Colonic mucosa (tissue), 4 donors: ENCODE data around the gene HECW1. TPM values are rescaled to one million over a fixed set of nuclear protein-coding genes. Genes with fewer than 3 reads are reported as not detected.
A peak's percentile ranks its signal among the peaks of the same experiment; 100 is the strongest.

Experiments
- DNase-seq: peaks from one replicate; pipeline ENCODE4 v3.0.0-alpha.2; 2020
- H3K27ac ChIP-seq: fragments of 200-600 bp; one replicate; pipeline ENCODE4 v1.8.0; 2021
- H3K27me3 ChIP-seq: fragments of 200-600 bp; one replicate; pipeline ENCODE4 v1.8.0; 2021
- H3K36me3 ChIP-seq: fragments of 200-600 bp; one replicate; pipeline ENCODE4 v1.8.0; 2021
- H3K4me1 ChIP-seq: fragments of 200-600 bp; one replicate; pipeline ENCODE4 v1.8.0; 2021; ENCODE audit warnings: mild to moderate bottlenecking
- H3K4me3 ChIP-seq: fragments of 200-600 bp; one replicate; pipeline ENCODE4 v1.8.0; 2021
- H3K9ac ChIP-seq, 2 donors: one replicate each; pipeline ENCODE4 v1.7.0; 2013; ENCODE audit warnings: control low read depth in 2 of 2, low read depth in 2 of 2, low read length in 2 of 2
- H3K9me3 ChIP-seq: fragments of 200-600 bp; one replicate; pipeline ENCODE4 v1.8.0; 2021
- CTCF ChIP-seq: fragments of 200-600 bp; IDR thresholded peaks from one replicate; pipeline ENCODE4 v1.8.0; 2022; ENCODE audit warnings: antibody characterized with exemption, mild to moderate bottlenecking
- intact Hi-C: fragments of 100-400 bp; cut with DNase I; formaldehyde crosslinking; loops from one replicate; pipeline ENCODE4 v1.14.1; 2022
- total RNA-seq, 2 donors: library from RNA; stranded (reverse); fragmentation: NEBNext Ultra II Directional in 1 of 2; extraction: Animal tissue kit (Norgen Biotek cat#: 25700) in 1 of 2; gene quantifications; one replicate each; pipeline ENCODE4 v1.2.1, GENCODE V29; 2021
- donor health status: healthy.
- donor health status: DM: no; HTN: no; CAD: no.
- donor health status: DM: no; HTN: no; CAD: no.

Gene HECW1
- total RNA-seq, 2 donors from 2014 or later: 0.35 to 0.40 TPM

DNA sequence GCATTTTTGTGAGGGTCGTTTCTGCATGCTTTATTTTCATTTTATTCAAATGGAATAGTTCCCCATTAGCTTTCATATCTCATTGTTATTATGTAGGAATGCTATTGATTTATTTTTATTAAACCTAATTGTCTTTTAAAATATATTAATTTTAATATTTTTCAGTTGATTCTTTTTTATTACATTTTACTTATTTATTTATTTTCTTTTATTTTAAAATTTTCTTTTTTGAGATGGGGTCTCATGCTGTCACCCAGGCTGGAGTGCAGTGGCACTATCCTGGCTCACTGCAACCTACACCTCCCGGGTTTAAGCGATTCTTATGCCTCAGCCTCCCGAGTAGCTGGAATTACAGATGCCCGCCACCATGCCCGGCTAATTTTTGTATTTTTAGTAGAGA is 463.1 kb downstream of the HECW1 start:
- intact Hi-C loops: loop anchor here (5.0 kb wide), 1 partner anchor 262 kb away; no protein-coding TSS in a partner anchor
- Histone ChIP-seq H3K27ac (no peak overlapping the region), H3K4me3 (no peak overlapping the region), H3K9me3 (no peaks in the 10 kb centered on the region), H3K27me3 (no peaks in the 10 kb centered on the region), H3K4me1 (no peaks in the 10 kb centered on the region), H3K9ac (no peak overlapping the region), H3K36me3 (no peaks in the 10 kb centered on the region)
- no peak for DNase-seq
- TF ChIP-seq CTCF: no peak

DNA sequence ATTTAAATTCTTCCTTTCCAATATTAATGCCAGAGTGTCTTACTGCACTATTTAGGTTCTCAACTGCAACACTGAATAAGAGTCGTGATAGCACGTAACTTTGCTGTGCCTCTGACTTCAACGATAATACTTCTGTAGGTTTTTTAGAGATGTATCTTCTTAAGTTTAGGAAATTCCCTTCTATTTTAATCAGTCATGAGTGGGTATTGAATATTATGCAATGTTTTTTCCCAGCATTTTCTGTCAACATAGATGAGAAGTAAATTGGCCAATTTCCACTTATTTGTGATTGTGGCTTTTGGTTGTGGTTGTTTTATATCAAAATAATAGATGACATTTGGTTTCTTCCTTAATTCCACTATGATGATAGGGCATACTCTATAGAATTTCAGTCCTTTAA is 463.8 kb downstream of the HECW1 start:
- H3K4me1 ChIP-seq: no peaks in the 10 kb centered on the region
- H3K36me3 ChIP-seq: no peaks in the 10 kb centered on the region
- DNase-seq: no peak
- TF ChIP-seq CTCF: no peak
- no peak overlapping the region for H3K27ac ChIP-seq
- intact Hi-C loops: loop anchor here (5.0 kb wide), 1 partner anchor 261 kb away; no protein-coding TSS in a partner anchor
- no peaks in the 10 kb centered on the region for H3K27me3 ChIP-seq
- no peaks in the 10 kb centered on the region for H3K9me3 ChIP-seq
- H3K4me3 ChIP-seq: no peak overlapping the region
- no peak overlapping the region for H3K9ac ChIP-seq

DNA sequence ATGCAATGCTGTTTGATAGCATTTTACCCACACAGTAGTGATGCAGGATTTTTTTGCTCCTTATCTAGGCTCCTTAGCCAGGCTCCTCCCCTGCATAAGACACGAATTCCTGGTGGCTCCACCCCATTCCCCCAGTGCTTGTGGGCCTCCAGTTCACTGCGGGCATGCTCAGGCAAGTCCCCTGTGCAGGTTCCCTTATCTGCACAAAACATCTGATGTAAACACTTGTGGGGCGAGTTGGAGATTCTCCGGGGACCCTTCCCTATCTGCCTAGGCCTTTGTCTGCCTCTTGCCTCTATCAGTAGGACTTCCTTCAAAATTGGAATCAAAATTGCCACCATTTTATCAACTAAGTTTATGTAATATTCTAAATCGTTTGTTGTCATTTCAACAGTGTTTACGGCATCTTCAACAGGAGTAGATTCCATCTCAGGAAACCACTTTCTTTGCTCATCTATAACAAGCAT is 465.1 kb downstream of the HECW1 start:
- H3K27ac ChIP-seq: no peak overlapping the region
- no peaks in the 10 kb centered on the region for H3K36me3 ChIP-seq
- H3K9me3 ChIP-seq: no peaks in the 10 kb centered on the region
- no peaks in the 10 kb centered on the region for H3K4me1 ChIP-seq
- no peak for DNase-seq
- no peak for TF ChIP-seq CTCF
- H3K4me3 ChIP-seq: no peak overlapping the region
- intact Hi-C loops: loop anchor here (5.0 kb wide), 1 partner anchor 260 kb away; no protein-coding TSS in a partner anchor
- H3K27me3 ChIP-seq: no peaks in the 10 kb centered on the region
- no peak overlapping the region for H3K9ac ChIP-seq

- peak within 1 kb of the TSS; percentile 92 for H3K4me3 ChIP-seq
- H3K9ac ChIP-seq: peak within 1 kb of the TSS; percentile 92 to 96
- H3K4me1 ChIP-seq: no peaks in the 10 kb centered on the region
- intact Hi-C loops: loop anchor here (2.0 to 5.0 kb wide), 2 partner anchors 118 to 140 kb away; no protein-coding TSS in a partner anchor
- no peaks in the 10 kb centered on the region for H3K36me3 ChIP-seq
- H3K27me3 ChIP-seq: no peaks in the 10 kb centered on the region
- no peaks in the 10 kb centered on the region for H3K9me3 ChIP-seq
- peak within 1 kb of the TSS; percentile 94 for H3K27ac ChIP-seq
- peak; percentile 93 for DNase-seq
- TF ChIP-seq CTCF: peak; percentile 88
Measured at GRCh38 chr7:43582503-43583423, 470.3 kb downstream of the HECW1 start, which contains the start of gene STK17A. Gene STK17A (plus strand): TSS chr7:43583108. CDS start chr7:43583244, 136 bp downstream.

GRCh38 chr7:43583424-43584194 is 471.2 kb downstream of the HECW1 start:
- Histone ChIP-seq H3K36me3 (no peaks in the 10 kb centered on the region), H3K9ac (peak overlapping the region; percentile 92 to 96), H3K9me3 (no peaks in the 10 kb centered on the region), H3K27me3 (no peaks in the 10 kb centered on the region), H3K27ac (peak overlapping the region; percentile 94), H3K4me3 (peak overlapping the region; percentile 92), H3K4me1 (no peaks in the 10 kb centered on the region)
- TF ChIP-seq CTCF: no peak
- intact Hi-C loops: loop anchor here (2.0 to 5.0 kb wide), 2 partner anchors 117 to 139 kb away; no protein-coding TSS in a partner anchor
- peak; percentile 70 for DNase-seq
